ENCODE results near the gene CEACAM1.

DNA sequence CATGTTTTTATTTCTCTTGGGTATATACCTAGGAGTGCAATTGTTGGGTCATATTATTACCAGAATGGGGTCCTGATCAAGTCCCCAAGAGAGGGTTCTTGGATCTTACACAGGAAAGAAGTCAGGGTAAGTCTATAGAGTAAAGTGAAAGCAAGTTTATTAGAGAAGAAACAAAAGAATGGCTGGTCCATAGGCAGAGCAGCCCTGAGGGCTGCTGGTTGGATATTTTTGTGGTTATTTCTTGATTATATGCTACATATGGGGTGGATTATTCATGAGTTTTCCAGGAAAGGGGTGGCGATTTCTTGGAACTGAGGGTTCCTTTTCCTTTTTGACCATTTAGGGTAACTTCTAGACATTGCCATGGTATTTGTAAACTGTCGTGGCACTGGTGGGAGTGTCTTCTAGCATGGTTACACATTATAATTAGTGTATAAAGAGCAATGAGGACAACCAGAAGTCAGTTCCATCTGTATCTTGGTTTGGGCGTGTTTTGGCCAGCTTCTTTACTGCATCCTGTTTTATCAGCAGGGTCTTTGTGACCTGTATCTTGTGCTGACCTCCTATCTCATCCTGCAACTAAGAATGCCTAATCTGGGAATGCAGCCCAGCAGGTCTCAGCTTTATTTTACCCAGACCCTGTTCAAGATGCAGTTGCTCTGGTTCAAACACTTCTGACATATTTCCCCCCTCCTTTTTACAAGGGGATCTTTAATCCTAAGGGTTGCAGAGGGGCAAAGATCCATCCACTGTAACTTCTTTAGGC lies 41.1 kb downstream of the CEACAM1 start:
- TF ChIP-seq POLR2A (IDR thresholded peaks at IDR 0.05; ENCODE audit: low read length) (no peak), GATA1 (IDR thresholded peaks at IDR 0.05; ENCODE audit: low read depth, low read length) (no peak)
